Measurements from ENCODE around the gene RAPGEFL1.

DNA sequence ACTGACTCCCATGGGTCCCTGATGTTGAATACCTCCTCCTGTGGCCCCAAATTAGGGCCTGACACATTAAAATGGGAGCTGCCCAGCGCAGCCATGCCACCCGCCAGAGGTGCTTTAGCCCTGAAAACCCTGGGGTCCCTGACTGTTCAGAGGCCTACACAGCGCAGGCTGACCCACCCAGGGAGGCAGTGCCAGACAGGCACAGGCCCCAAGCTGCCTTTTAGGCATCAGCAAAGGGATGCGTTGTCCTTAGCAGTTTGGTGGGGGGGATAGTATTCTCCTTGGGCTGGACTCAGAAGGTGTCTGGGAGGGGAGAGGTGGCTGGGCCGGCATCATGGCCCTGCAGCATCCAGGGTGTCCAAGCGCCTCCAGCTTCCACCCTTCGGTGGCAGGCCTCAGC is 1.4 kb downstream of the RAPGEFL1 start:
- TF ChIP-seq, protein P1, sequence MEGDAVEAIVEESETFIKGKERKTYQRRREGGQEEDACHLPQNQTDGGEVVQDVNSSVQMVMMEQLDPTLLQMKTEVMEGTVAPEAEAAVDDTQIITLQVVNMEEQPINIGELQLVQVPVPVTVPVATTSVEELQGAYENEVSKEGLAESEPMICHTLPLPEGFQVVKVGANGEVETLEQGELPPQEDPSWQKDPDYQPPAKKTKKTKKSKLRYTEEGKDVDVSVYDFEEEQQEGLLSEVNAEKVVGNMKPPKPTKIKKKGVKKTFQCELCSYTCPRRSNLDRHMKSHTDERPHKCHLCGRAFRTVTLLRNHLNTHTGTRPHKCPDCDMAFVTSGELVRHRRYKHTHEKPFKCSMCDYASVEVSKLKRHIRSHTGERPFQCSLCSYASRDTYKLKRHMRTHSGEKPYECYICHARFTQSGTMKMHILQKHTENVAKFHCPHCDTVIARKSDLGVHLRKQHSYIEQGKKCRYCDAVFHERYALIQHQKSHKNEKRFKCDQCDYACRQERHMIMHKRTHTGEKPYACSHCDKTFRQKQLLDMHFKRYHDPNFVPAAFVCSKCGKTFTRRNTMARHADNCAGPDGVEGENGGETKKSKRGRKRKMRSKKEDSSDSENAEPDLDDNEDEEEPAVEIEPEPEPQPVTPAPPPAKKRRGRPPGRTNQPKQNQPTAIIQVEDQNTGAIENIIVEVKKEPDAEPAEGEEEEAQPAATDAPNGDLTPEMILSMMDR (conservative IDR thresholded peaks at IDR 0.05), result no peak
- TF ChIP-seq EZH2 (IDR thresholded peaks at IDR 0.05; ENCODE audit: low read depth), result no peak
